ENCODE results near the gene NADK2.
A peak's percentile ranks its signal among the peaks of the same experiment; 100 is the strongest.

Gene NADK2

GRCh38 chr5:36241631-36242533 is at the start of gene NADK2 (continued):
- no peak for TF ChIP-seq ZNF747 (tag by site-specific recombination; IDR thresholded peaks at IDR 0.05)
- peak; percentile 99 for TF ChIP-seq CTCF (tag by site-specific recombination; IDR thresholded peaks at IDR 0.05)
- peak; percentile 49 for TF ChIP-seq TSHZ1 (tag by site-specific recombination; IDR thresholded peaks at IDR 0.05; ENCODE audit: borderline replicate concordance)
- 0 out of 2 replicates have a peak, but pooled peaks have one; percentile 30 for TF ChIP-seq ZNF488 (tag by site-specific recombination; IDR thresholded peaks at IDR 0.05)
- no peak for TF ChIP-seq ZNF239 (tag by site-specific recombination; IDR thresholded peaks at IDR 0.05)
- TF ChIP-seq ZNF211 (tag by site-specific recombination; IDR thresholded peaks at IDR 0.05; ENCODE audit: low read depth), result no peak
- no peak for TF ChIP-seq TRIM28 (IDR thresholded peaks at IDR 0.05; ENCODE audit: borderline replicate concordance, low read length)
- TF ChIP-seq ZNF514 (tag by site-specific recombination; IDR thresholded peaks at IDR 0.05), result no peak
- TF ChIP-seq ZNF530 (tag by site-specific recombination; IDR thresholded peaks at IDR 0.05; ENCODE audit: low read depth), result no peak
- TF ChIP-seq ZNF146 (tag by site-specific recombination; IDR thresholded peaks at IDR 0.05), result 0 out of 2 replicates have a peak, but pooled peaks have one; percentile 20
- peak; percentile 84; the same call in 1 of the 2 replicates for TF ChIP-seq BCL11A (tag by site-specific recombination; IDR thresholded peaks at IDR 0.05; ENCODE audit: low read depth)
- peak; percentile 34; the same call in 1 of the 2 replicates for TF ChIP-seq MEIS1 (CRISPR knock-in tag; IDR thresholded peaks at IDR 0.05; ENCODE audit: borderline replicate concordance)
- peak; percentile 87 for TF ChIP-seq YY2 (tag by site-specific recombination; IDR thresholded peaks at IDR 0.05)
- TF ChIP-seq PBX3 (CRISPR knock-in tag; IDR thresholded peaks at IDR 0.05), result peak; percentile 89
- TF ChIP-seq ZNF24 (tag by site-specific recombination; IDR thresholded peaks at IDR 0.05), result peak; percentile 70
- TF ChIP-seq ZNF654 (tag by site-specific recombination; IDR thresholded peaks at IDR 0.05; ENCODE audit: low read depth), result peak; percentile 60
- no peak for TF ChIP-seq ZNF169 (tag by site-specific recombination; IDR thresholded peaks at IDR 0.05)
- peak; percentile 60; the same call in 1 of the 2 replicates for TF ChIP-seq OVOL3 (tag by site-specific recombination; IDR thresholded peaks at IDR 0.05)
- TF ChIP-seq ZXDB (tag by site-specific recombination; IDR thresholded peaks at IDR 0.05), result peak; percentile 95
- peak; percentile 76 for TF ChIP-seq ZNF335 (tag by site-specific recombination; conservative IDR thresholded peaks at IDR 0.05)
- no peak for TF ChIP-seq ZNF362 (tag by site-specific recombination; IDR thresholded peaks at IDR 0.05)
- no peak for TF ChIP-seq ZNF510 (tag by site-specific recombination; IDR thresholded peaks at IDR 0.05; ENCODE audit: insufficient replicate concordance)
